ENCODE measurements around the gene CC2D1A.

DNA sequence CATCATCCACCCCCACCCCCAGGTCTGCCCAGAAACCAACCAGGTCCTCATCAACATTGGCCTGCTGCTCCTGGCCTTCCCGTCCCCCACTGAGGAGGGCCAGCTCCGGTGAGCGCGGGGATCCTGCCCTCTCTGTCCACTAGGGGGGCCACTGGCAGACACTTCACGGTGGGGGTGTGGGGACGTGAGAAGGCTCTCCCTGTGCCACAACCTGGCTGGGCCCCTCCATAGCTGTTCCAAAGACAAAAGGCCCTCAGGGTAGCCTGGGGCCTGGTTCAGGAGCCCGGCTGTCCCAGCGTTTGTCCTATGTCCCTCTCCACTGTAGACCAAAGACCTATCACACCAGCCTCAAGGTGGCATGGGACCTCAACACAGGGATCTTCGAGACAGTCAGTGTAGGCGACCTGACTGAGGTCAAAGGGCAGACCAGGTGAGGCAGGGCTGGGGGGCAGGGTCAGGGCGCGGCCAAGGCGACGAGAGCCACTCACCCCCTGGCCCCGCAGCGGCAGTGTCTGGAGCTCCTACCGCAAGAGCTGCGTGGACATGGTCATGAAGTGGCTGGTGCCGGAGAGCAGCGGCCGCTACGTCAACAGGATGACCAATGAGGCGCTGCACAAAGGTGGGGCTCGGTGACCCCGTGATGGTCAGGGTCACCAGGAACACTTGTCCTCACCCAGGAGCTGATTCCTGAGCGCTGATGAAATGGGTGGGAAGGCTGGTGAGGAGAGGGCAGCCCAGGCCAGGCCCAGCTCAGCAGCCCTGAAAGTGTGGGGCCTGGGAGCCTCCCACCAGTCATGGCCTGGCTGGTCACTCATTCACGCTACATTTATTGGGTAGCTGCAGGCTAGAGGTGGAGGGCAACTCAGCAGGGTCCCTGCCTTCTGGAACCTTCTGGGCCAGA lies 54.2 kb downstream of the CC2D1A start:
- TF ChIP-seq, protein P1, sequence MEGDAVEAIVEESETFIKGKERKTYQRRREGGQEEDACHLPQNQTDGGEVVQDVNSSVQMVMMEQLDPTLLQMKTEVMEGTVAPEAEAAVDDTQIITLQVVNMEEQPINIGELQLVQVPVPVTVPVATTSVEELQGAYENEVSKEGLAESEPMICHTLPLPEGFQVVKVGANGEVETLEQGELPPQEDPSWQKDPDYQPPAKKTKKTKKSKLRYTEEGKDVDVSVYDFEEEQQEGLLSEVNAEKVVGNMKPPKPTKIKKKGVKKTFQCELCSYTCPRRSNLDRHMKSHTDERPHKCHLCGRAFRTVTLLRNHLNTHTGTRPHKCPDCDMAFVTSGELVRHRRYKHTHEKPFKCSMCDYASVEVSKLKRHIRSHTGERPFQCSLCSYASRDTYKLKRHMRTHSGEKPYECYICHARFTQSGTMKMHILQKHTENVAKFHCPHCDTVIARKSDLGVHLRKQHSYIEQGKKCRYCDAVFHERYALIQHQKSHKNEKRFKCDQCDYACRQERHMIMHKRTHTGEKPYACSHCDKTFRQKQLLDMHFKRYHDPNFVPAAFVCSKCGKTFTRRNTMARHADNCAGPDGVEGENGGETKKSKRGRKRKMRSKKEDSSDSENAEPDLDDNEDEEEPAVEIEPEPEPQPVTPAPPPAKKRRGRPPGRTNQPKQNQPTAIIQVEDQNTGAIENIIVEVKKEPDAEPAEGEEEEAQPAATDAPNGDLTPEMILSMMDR (IDR thresholded peaks at IDR 0.05 in 4 of 5, conservative IDR thresholded peaks at IDR 0.05 in 1 of 5) = peak in 2 of 5 experiments; percentile 16 to 21
- no peak for TF ChIP-seq POLR2A (IDR thresholded peaks at IDR 0.05)
